ENCODE results near the gene MYL11. TPM values are rescaled to one million over a fixed set of nuclear protein-coding genes. Genes with fewer than 3 reads are reported as not detected.

The MYL11 gene
- total RNA-seq, 4 donors from 2014 or later = not detected

DNA sequence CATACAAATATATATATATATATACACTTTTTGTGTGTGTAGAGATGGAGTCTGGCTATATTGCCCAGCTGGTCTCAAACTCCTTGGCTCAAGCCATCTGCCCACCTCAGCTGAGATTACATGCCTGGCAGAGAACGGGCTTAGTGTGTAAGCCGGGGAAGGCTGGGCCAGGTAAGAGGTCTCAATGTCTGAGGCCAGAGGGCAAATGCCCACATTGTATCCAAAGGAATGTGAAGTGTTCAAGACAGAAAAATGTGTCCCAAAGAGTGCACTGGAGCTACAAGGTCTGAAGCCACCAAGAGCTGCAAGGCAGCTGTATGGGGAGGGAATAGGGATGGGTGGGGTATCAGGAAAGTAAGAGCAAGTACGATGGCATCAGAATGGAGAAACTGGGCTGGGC is 28.3 kb upstream of the MYL11 start:
- no peak for ATAC-seq (ENCODE audit: low FRiP score)
- TF ChIP-seq, protein P1, sequence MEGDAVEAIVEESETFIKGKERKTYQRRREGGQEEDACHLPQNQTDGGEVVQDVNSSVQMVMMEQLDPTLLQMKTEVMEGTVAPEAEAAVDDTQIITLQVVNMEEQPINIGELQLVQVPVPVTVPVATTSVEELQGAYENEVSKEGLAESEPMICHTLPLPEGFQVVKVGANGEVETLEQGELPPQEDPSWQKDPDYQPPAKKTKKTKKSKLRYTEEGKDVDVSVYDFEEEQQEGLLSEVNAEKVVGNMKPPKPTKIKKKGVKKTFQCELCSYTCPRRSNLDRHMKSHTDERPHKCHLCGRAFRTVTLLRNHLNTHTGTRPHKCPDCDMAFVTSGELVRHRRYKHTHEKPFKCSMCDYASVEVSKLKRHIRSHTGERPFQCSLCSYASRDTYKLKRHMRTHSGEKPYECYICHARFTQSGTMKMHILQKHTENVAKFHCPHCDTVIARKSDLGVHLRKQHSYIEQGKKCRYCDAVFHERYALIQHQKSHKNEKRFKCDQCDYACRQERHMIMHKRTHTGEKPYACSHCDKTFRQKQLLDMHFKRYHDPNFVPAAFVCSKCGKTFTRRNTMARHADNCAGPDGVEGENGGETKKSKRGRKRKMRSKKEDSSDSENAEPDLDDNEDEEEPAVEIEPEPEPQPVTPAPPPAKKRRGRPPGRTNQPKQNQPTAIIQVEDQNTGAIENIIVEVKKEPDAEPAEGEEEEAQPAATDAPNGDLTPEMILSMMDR (IDR thresholded peaks at IDR 0.05) = no peak
- no peak for DNase-seq (ENCODE audit: low spot score)

DNA sequence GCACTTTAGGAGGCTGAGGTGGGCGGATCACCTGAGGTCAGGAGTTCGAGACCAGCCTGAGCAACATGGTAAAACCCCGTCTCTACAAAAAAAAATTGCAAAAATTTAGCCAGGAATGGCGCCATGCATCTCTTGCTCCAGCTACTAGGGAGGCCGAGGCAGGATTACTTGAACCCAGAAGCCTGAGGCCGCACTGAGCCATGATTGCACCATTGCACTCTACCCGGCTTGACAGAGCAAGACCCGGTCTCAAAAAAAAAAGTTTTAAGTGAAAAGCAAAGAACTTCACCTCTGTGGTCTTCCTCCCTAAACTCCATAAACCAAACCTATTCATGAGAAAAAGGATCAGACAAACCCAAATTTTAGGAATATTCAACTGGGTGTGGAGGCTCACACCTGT is 26.5 kb upstream of the MYL11 start:
- no peak for DNase-seq (ENCODE audit: low spot score)
- no peak for ATAC-seq (ENCODE audit: low FRiP score)
- TF ChIP-seq, protein P1 (IDR thresholded peaks at IDR 0.05) = no peak

DNA sequence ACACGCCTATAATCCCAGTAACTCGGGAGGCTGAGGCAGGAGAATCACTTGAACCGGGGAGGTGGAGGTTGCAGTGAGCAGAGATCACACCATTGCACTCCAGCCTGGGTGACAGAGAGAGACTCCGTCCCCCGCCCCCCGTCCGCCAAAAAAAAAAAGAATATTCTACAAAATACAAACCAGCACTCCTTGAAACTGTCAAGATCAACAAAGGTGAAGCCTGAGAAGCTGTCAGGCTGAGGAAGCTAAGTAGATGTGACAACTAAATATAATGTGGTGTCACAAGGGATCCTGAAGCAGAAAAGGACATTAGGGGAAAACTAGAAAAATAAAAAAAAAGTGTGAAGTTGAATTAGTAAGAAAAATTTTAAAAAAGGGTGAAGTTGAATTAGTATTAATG is 25.7 kb upstream of the MYL11 start:
- no peak for ATAC-seq (ENCODE audit: low FRiP score)
- DNase-seq (ENCODE audit: low spot score) = no peak
- TF ChIP-seq, protein P1 (IDR thresholded peaks at IDR 0.05) = no peak

DNA sequence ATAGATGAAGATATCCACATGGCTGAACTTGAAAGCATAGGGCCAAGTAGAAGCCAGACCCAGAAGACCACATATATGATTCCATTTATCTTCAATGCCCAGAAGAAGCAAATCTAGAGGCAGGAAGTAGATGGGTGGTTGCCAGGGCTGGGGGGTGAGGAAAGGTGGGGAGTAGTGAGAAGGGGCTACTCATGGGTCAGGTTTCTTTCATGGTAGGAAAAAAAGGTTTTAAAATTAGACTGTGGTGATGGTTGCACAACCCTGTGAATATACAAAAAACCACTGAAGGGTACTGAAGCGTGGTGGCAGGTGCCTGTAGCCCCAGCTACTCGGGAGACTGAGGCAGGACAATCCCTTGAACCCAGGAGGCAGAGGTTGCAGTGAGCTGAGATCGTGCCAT is 24.9 kb upstream of the MYL11 start:
- DNase-seq (ENCODE audit: low spot score) (no peak), ATAC-seq (ENCODE audit: low FRiP score) (no peak)

DNA sequence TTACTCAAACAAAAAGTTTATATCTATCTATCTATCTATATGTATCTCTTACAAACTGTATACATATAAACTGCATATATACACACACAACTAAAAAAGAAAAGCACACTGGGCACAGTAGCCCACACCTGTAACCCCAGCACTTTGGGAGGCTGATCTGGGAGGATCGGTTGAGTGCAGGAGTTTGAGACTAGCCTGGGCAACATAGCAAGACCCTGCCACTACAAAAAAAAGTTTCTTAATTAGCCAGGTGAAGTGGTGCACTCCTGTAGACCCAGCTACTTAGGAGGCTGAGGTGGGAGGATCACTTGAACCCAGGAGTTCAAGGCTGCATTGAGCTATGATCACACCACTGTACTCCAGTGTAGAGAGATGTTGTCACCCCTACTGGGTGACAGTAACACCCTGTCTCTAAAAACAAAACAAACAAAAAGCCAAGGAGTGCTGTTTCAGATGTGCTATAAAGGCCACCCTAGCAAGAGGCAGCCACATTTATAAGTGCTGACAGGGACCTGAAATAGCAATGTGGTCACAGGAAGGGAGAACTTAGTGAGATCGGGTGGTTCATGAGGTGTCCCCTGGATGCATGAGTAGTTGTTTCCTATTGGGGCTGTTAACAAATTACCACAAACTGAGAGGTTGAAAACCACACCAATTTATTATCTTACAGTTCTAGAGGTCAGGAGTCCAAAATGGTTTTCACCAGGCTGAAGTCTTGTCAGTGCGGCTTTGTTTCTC is 24.3 kb upstream of the MYL11 start:
- ATAC-seq (ENCODE audit: low FRiP score) (no peak), DNase-seq (ENCODE audit: low spot score) (no peak)

More for the DNA sequence above, 24.9 kb upstream of the MYL11 start:
- TF ChIP-seq, protein P1 (IDR thresholded peaks at IDR 0.05) = no peak

DNA sequence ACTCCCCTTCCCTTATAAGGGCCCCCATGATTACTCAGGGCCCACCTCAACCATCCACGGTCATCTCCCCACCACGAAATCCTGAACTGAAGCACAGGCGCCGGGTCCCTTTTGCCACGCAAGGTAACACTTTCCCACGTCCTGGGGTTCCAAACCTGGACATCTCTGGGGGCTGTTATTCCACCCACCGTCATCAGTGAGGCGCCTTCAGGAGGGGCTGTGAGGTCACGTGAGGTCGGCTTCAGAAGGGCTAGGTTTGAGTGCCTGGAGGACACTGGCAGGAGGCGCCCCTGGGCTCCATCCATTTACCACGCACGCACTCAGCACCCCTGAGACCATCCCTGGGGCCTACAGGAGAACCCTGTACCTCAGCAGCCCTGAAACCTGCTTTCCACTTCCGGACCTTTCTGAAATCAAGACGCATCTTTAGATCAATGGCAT is 23.6 kb upstream of the MYL11 start:
- DNase-seq (ENCODE audit: low spot score) = no peak
- TF ChIP-seq, protein P1 (IDR thresholded peaks at IDR 0.05) = no peak
- ATAC-seq (ENCODE audit: low FRiP score) = no peak

More for the DNA sequence above, 24.3 kb upstream of the MYL11 start:
- TF ChIP-seq, protein P1 (IDR thresholded peaks at IDR 0.05) = no peak

Data from omental fat pad (tissue), 4 donors.